Nephron (organoid): ENCODE measurements around the gene ACSF3.
A peak's percentile ranks its signal among the peaks of the same experiment; 100 is the strongest.

Experiments used
- H3K27ac Mint-ChIP-seq, 3 experiments: 2 replicates each; pipeline ENCODE4 v1.8.0; 2020; ENCODE audit warnings: mixed read lengths in 3 of 3, mild to moderate bottlenecking in 2 of 3, moderate library complexity in 1 of 3
- H3K27me3 Mint-ChIP-seq: 2 replicates; pipeline ENCODE4 v1.8.0; 2021; ENCODE audit warnings: low read depth, mild to moderate bottlenecking, moderate library complexity, mixed read lengths
- H3K36me3 Mint-ChIP-seq: 2 replicates; pipeline ENCODE4 v1.8.0; 2020; ENCODE audit warnings: low read depth, mixed read lengths
- H3K4me1 Mint-ChIP-seq: 2 replicates; pipeline ENCODE4 v1.8.0; 2020; ENCODE audit warnings: mixed read lengths
- H3K4me3 Mint-ChIP-seq, 3 experiments: 2 replicates each; pipeline ENCODE4 v1.8.0; 2020; ENCODE audit warnings: mild to moderate bottlenecking in 3 of 3, mixed read lengths in 3 of 3, moderate library complexity in 2 of 3
- H3K9me3 Mint-ChIP-seq: 2 replicates; pipeline ENCODE4 v1.8.0; 2020; ENCODE audit warnings: mixed read lengths
- CTCF ChIP-seq, 3 experiments: fragments of 200-600 bp; sonication (generic); IDR thresholded peaks; one replicate each; pipeline ENCODE4 v1.5.0; 2021; ENCODE audit warnings: antibody characterized with exemption in 3 of 3; ENCODE audit not compliant: unreplicated experiment in 3 of 3

Gene ACSF3

GRCh38 chr16:89123001-89123830 lies 29.6 kb downstream of the ACSF3 start:
- no peaks in the 10 kb centered on the region for H3K4me1 Mint-ChIP-seq
- peak overlapping the region in 1 of 3 experiments; percentile 52 for H3K27ac Mint-ChIP-seq
- no peak overlapping the region for H3K4me3 Mint-ChIP-seq
- H3K27me3 Mint-ChIP-seq = no peaks in the 10 kb centered on the region
- no peak for TF ChIP-seq CTCF (IDR thresholded peaks at IDR 0.05; ENCODE audit: unreplicated experiment in 3 of 3)
- peaks cover 5% of the 10 kb centered on the region for H3K9me3 Mint-ChIP-seq
- H3K36me3 Mint-ChIP-seq = peaks cover 44% of the 10 kb centered on the region

- no peak for TF ChIP-seq CTCF (IDR thresholded peaks at IDR 0.05; ENCODE audit: unreplicated experiment in 3 of 3)
- H3K27ac Mint-ChIP-seq = no peak overlapping the region
- H3K9me3 Mint-ChIP-seq = peaks cover 7% of the 10 kb centered on the region
- H3K4me1 Mint-ChIP-seq = no peaks in the 10 kb centered on the region
- no peak overlapping the region for H3K4me3 Mint-ChIP-seq
- peaks cover under 1% of the 10 kb centered on the region for H3K27me3 Mint-ChIP-seq
- H3K36me3 Mint-ChIP-seq = peaks cover 45% of the 10 kb centered on the region
Observed at GRCh38 chr16:89123831-89124100, 30.1 kb downstream of the ACSF3 start.

- Mint-ChIP-seq H3K4me1 (no peaks in the 10 kb centered on the region), H3K27ac (no peak overlapping the region), H3K27me3 (peaks cover 7% of the 10 kb centered on the region), H3K9me3 (peaks cover 26% of the 10 kb centered on the region), H3K36me3 (peaks cover 67% of the 10 kb centered on the region), H3K4me3 (no peak overlapping the region)
- no peak for TF ChIP-seq CTCF (IDR thresholded peaks at IDR 0.05; ENCODE audit: unreplicated experiment in 3 of 3)
Observed at GRCh38 chr16:89129378-89129777, 35.7 kb downstream of the ACSF3 start.

GRCh38 chr16:89130448-89130847 lies 36.8 kb downstream of the ACSF3 start:
- Mint-ChIP-seq H3K27me3 (peaks cover 7% of the 10 kb centered on the region), H3K9me3 (peaks cover 26% of the 10 kb centered on the region), H3K4me1 (no peaks in the 10 kb centered on the region), H3K4me3 (no peak overlapping the region), H3K27ac (no peak overlapping the region), H3K36me3 (peaks cover 65% of the 10 kb centered on the region)
- TF ChIP-seq CTCF (IDR thresholded peaks at IDR 0.05; ENCODE audit: unreplicated experiment in 3 of 3) = no peak

GRCh38 chr16:89131783-89132182 lies 38.1 kb downstream of the ACSF3 start:
- no peak for TF ChIP-seq CTCF (IDR thresholded peaks at IDR 0.05; ENCODE audit: unreplicated experiment in 3 of 3)
- H3K4me3 Mint-ChIP-seq = no peak overlapping the region
- H3K4me1 Mint-ChIP-seq = no peaks in the 10 kb centered on the region
- peaks cover 58% of the 10 kb centered on the region for H3K36me3 Mint-ChIP-seq
- H3K27me3 Mint-ChIP-seq = peaks cover 7% of the 10 kb centered on the region
- no peak overlapping the region for H3K27ac Mint-ChIP-seq
- peaks cover 21% of the 10 kb centered on the region for H3K9me3 Mint-ChIP-seq
